B cell (primary cell): Measurements from ENCODE around the gene ACAP3. TPM values are rescaled to one million over a fixed set of nuclear protein-coding genes. Genes with fewer than 3 reads are reported as not detected.

Experiments
- ATAC-seq: fragments of 200-7000 bp; cut with Tn5 transposase; one replicate; pipeline ENCODE4 v1.10.0; 2021; ENCODE audit warnings: low read depth, mild to moderate bottlenecking, moderate number of reproducible peaks, moderate library complexity
- CTCF ChIA-PET: fragments of 350-600 bp; sonication (Branson Sonifier 250); formaldehyde crosslinking; loops from one replicate; lab custom pipeline; 2021; ENCODE audit warnings: antibody characterized with exemption, inconsistent platforms; lab: Charles Lee
- POLR2A ChIA-PET: fragments of 350-600 bp; sonication (Branson Sonifier 250); formaldehyde crosslinking; loops from one replicate; lab custom pipeline; 2021; ENCODE audit warnings: antibody characterized with exemption; lab: Charles Lee
- DNase-seq: peaks from one replicate; pipeline ENCODE4 v3.0.0; 2013
- H2AFZ ChIP-seq: 2 replicates; pipeline ENCODE4 v1.6.1; 2012; ENCODE audit warnings: mild to moderate bottlenecking, low read depth, low read length; ENCODE audit not compliant: insufficient read depth, poor library complexity, severe bottlenecking
- H3K27ac ChIP-seq, 2 donors: 1 replicate in 1 of 2; 2 replicates in 1 of 2; pipeline ENCODE4 v1.5.1; 2012 to 2013; ENCODE audit warnings: low read length in 2 of 2, mild to moderate bottlenecking in 2 of 2, moderate library complexity in 1 of 2
- H3K27me3 ChIP-seq, 4 experiments: fragments of 200-600 bp in 1 of 4; sonication (generic) in 1 of 4; replicated peaks in 1 of 4; 1 replicate in 2 of 4; 2 replicates in 2 of 4; pipeline versions ENCODE4 v1.6.1 to v1.7.0; 2013 to 2016; ENCODE audit warnings: low read length in 3 of 4, mild to moderate bottlenecking in 2 of 4, mixed read lengths in 1 of 4, moderate library complexity in 1 of 4; ENCODE audit not compliant: insufficient read depth in 4 of 4, control insufficient read depth in 3 of 4; ENCODE audit errors: control extremely low read depth in 1 of 4
- H3K36me3 ChIP-seq, 2 experiments: replicated peaks in 1 of 2; 1 replicate in 1 of 2; 2 replicates in 1 of 2; pipeline versions ENCODE4 v1.6.1 to v1.7.1; 2013; ENCODE audit warnings: low read length in 1 of 2; ENCODE audit not compliant: insufficient read depth in 2 of 2, control insufficient read depth in 1 of 2; ENCODE audit errors: control extremely low read depth in 1 of 2, extremely low read depth in 1 of 2
- H3K4me1 ChIP-seq, 2 donors: fragments of 200-600 bp in 1 of 2; sonication (generic) in 1 of 2; 1 replicate in 1 of 2; 2 replicates in 1 of 2; pipeline versions ENCODE4 v1.5.1 to v1.6.1; 2013 to 2017; ENCODE audit warnings: low read length in 2 of 2; ENCODE audit not compliant: control insufficient read depth in 2 of 2, insufficient read depth in 2 of 2
- H3K4me2 ChIP-seq: replicated peaks from 2 replicates; pipeline ENCODE3; 2012; ENCODE audit warnings: mild to moderate bottlenecking, low read depth, low read length; ENCODE audit not compliant: poor library complexity, severe bottlenecking
- H3K4me3 ChIP-seq, 5 experiments: fragments of 200-600 bp in 1 of 5; sonication (generic) in 1 of 5; 1 replicate in 3 of 5; 2 replicates in 2 of 5; pipeline versions ENCODE4 v1.5.1 to v1.7.0; 2011 to 2016; ENCODE audit warnings: low read length in 4 of 5, mild to moderate bottlenecking in 4 of 5, low read depth in 2 of 5, control low read depth in 1 of 5, moderate library complexity in 1 of 5; ENCODE audit not compliant: insufficient read depth in 1 of 5; ENCODE audit errors: control extremely low read depth in 1 of 5, extremely low read depth in 1 of 5
- H3K79me2 ChIP-seq: fragments of 200-600 bp; sonication (generic); one replicate; pipeline ENCODE4 v1.6.0; 2016; ENCODE audit warnings: low read length; ENCODE audit not compliant: control insufficient read depth, insufficient read depth
- H3K9ac ChIP-seq: fragments of 200-600 bp; sonication (generic); 2 replicates; pipeline ENCODE4 v1.6.1; 2017; ENCODE audit warnings: mild to moderate bottlenecking, low read length, moderate library complexity
- H3K9me3 ChIP-seq, 3 donors: one replicate each; pipeline versions ENCODE4 v1.6.1 to v1.7.1; 2013; ENCODE audit warnings: low read length in 2 of 3; ENCODE audit not compliant: control insufficient read depth in 2 of 3, insufficient read depth in 1 of 3; ENCODE audit errors: control extremely low read depth in 1 of 3
- H4K20me1 ChIP-seq: 2 replicates; pipeline ENCODE4 v1.6.0; 2012; ENCODE audit warnings: mild to moderate bottlenecking, low read length; ENCODE audit not compliant: insufficient read depth, control insufficient read depth, poor library complexity, severe bottlenecking
- H3K27ac Mint-ChIP-seq: one replicate; pipeline ENCODE4 v1.8.0; 2021; ENCODE audit warnings: mixed read lengths
- H3K27me3 Mint-ChIP-seq: one replicate; pipeline ENCODE4 v1.8.0; 2021; ENCODE audit warnings: mixed read lengths
- H3K4me1 Mint-ChIP-seq: one replicate; pipeline ENCODE4 v1.8.0; 2021; ENCODE audit warnings: mixed read lengths
- H3K4me3 Mint-ChIP-seq: one replicate; pipeline ENCODE4 v1.8.0; 2021; ENCODE audit warnings: mixed read lengths
- H3K9me3 Mint-ChIP-seq: one replicate; pipeline ENCODE4 v1.8.0; 2022; ENCODE audit warnings: mixed read lengths; ENCODE audit not compliant: insufficient read depth
- CTCF ChIP-seq: fragments of 200-600 bp; IDR thresholded peaks from one replicate; pipeline ENCODE4 v1.8.0; 2022; ENCODE audit warnings: antibody characterized with exemption, mild to moderate bottlenecking
- EZH2 ChIP-seq: IDR thresholded peaks from 2 replicates; pipeline ENCODE4 v1.6.1; 2012; ENCODE audit warnings: borderline replicate concordance, low read depth, mild to moderate bottlenecking, moderate library complexity, low read length; ENCODE audit not compliant: insufficient read depth, poor library complexity, severe bottlenecking
- WGBS: methylation state at CpG from one replicate; pipeline ENCODE4 v1.1.5; 2013; ENCODE audit warnings: missing lambda C conversion rate; ENCODE audit not compliant: insufficient coverage; 5-methylcytosine and 5-hydroxymethylcytosine counted together
- intact Hi-C: fragments of 100-400 bp; cut with micrococcal nuclease; formaldehyde crosslinking; loops from one replicate; pipeline ENCODE4 v1.10.0; 2022
- polyA plus RNA-seq: library from polyadenylated mRNA; depleted of rRNA; stranded (reverse); fragments of >200 nt; gene quantifications from 2 replicates; pipeline ENCODE4 v1.2.3, GENCODE V29; 2012
- total RNA-seq, 2 donors: library from RNA; stranded (reverse); fragments of 120-200 nt in 1 of 2; gene quantifications; 1 replicate in 1 of 2; 2 replicates in 1 of 2; pipeline versions ENCODE4 v1.2.3 to v1.2.4, GENCODE V29; 2013 to 2022

Gene ACAP3
- total and polyA plus RNA-seq, 2 donors (not counting 1 experiment from before 2014, with no cell fraction given), result 40.7 to 124 TPM

GRCh38 chr1:1355416-1355815, 47.7 kb upstream of the ACAP3 start:
- Histone ChIP-seq H3K4me2 (peak overlapping the region; percentile 55), H4K20me1 (peaks cover 6% of the 10 kb centered on the region), H3K79me2 (no peaks in the 10 kb centered on the region), H3K27ac (no peak overlapping the region), H3K4me3 (no peak overlapping the region), H3K4me1 (peaks cover 39 to 42% of the 10 kb centered on the region in 2 donors), H2AFZ (no peak overlapping the region), H3K9ac (no peak overlapping the region), H3K9me3 (peaks cover 0 to 13% (median 0%) of the 10 kb centered on the region in 3 donors), H3K27me3 (peaks cover 0 to 70% (median 19%) of the 10 kb centered on the region in 4 experiments), H3K36me3 (no peaks in the 10 kb centered on the region)
- DNase-seq (no peak), ATAC-seq (no peak)
- H3K9me3 Mint-ChIP-seq, result no peaks in the 10 kb centered on the region
- intact Hi-C loops, result no loop called here
- no peak for TF ChIP-seq CTCF
- no peak for TF ChIP-seq EZH2
- H3K4me1 Mint-ChIP-seq, result peaks cover 23% of the 10 kb centered on the region
- H3K4me3 Mint-ChIP-seq, result no peak overlapping the region
- 2% methylated on average over 43 of the region's 52 CpGs for WGBS
- CTCF ChIA-PET, result no interaction called here
- POLR2A ChIA-PET, result interaction anchor here (0.6 to 0.7 kb wide), 2 partner anchors 14 to 51 kb away, joined by 3 read pairs; no protein-coding TSS in a partner anchor
- H3K27ac Mint-ChIP-seq, result no peak overlapping the region
- peaks cover 25% of the 10 kb centered on the region for H3K27me3 Mint-ChIP-seq
